GM21786 (cell line): ENCODE results near the gene TBX10.
"Not testable (repeated sequence)": the region's sequence is repeated elsewhere in the genome, so short reads cannot be mapped to it uniquely, and the experiment has no call there.

Experiments
- ATAC-seq: cut with Tn5 transposase; IDR thresholded peaks from one replicate; pipeline ENCODE4 v1.9.1; 2021; ENCODE audit not compliant: unreplicated experiment

The TBX10 gene

DNA sequence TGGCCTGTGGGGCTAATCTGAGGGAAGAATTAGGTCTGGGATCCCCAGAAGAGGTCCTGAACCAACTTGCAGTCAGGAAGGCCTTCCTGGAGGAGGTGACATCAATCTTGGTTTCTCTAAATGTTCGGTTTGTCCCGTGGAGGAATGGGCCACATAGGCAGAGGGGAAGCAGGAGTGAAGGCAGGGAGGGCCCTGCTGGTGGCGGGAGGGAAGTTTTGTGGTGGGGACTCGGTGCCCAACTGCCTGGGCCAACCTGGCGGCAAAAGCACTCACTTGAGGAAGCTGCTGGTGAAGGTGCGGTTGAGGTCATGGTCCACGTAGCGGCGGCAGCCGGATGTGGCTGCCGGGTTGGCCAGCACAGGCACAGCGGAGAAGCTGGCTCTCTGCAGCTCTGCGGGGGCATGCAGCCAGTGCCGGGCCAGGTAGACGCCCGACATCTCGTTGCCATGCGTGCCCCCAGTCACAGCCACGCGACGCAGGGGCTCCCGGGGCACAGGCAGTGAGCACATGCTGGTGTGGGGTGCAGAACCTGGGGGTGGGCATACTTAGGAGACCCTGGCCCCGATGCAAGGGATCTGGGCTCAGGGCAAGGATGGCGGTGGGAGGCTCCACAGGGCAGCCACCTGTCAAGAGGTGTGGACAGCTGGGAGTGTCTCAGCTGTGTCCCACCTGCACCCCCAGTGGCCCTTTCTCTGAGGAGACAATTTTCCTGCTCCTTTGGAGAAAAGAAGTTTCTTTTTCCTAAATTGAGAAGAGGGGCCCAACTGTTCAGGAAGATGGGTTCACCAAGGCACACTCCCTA, 7.2 kb upstream of the TBX10 start:
- ATAC-seq = peak; percentile 39

DNA sequence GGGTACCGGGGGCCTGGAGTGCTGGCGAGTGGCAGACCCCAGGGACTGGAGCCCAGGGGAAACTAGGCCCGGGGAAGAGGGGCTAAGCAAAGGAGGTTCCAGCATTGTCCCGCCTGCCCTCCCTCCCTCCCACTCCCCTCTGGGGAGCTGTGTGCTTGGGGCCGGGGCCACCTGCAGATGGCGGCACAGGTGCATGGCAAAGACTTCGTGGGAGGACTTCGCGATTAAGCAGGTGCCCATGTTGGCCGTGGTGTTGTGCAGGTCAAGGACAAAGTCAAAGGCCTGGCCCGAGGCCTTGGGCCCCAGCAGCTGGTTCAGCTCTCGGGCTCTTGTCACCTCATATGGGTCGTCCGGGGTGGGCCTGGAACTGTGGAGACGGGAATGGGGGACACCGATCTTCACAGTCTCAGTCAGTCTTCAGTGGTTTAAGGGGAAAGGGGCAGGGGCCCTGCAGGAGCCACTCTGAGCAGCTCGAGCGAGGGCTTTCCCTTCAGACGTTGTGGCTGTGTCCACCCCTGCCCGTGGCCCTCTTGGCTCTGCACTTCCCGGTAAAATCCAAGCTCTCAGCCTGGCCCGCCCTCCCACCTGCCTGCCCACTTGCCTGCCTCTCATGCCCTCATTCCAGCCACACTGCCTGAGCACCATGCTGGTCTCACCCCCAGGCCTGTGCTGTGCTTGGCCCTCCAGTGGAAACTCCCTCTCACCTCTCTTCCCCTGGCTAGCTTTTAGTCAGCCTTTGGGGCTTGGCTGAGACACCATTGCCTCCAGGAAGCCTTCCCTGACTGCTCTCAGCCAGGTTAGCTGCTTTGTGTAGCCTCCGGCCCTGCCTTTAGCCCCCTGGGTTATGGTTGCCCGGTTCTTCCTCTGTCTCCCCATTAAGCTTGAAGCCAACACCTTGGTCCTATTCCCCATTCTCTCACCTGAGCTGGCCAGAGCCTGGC, 6.2 kb upstream of the TBX10 start:
- ATAC-seq = no peak

DNA sequence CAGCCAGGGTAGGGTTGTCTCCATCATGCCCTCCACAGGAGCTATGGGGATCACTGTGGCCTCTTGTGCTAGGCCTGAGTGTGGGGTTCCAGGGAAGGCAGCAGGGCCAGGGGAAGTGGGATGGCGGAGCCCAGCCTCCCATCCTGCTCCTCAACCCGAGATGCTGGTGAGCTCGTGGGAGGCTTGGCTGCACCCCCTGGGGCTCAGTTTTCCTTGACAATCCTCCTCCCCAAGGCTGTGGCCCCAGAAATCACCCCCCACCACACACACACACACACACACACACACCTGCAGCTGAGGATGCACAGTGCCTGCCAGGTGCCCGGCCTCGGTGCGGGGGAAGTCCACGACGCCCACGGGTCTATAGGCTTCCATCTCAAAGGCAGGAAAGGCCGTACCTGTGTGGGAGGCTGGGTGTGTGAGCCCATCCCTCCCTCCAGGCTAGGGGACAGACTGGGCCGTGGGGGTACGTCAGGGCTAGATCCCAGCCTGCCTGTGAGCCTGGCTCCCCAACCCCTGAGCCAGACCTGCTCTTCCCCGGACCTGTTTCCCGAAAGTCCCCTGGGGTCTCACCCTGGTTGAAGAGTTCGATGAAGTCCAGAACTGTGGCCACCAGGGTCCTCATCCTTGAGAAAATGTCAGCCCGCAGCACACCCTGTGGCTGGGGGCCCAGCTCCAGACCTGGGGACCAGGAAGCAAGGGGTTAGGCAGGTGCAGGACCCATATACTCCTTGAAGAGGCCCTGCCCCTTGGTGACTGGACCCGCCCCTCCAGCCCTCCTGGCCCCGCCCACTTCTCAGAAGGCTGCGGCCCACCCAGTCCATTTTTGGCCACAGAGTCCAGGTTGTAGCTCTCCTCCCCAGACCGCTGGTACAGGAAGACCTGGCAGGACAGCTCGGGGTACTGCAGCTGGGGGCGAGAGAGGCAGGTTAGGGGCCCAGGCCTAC, 5.2 kb upstream of the TBX10 start:
- no peak for ATAC-seq

DNA sequence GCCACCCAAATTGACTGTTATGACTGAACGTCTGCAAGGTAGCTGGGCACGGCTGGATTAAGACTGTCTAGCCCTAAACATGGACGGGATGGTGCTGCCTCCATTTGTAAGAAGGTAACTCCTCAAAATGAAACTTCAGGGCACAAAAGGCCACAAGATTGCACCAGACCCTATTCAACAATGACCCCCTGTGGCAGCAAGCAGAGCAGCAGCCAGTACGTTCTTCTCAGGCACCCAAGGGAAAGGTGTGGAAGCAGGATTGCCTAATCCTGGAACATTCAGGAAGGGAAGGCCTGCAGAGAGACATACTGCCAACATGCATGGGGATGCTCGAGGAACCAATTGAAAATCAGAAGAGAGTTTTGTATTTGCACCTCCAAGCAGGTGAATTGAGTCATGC, 4.5 kb upstream of the TBX10 start:
- ATAC-seq = no peak

DNA sequence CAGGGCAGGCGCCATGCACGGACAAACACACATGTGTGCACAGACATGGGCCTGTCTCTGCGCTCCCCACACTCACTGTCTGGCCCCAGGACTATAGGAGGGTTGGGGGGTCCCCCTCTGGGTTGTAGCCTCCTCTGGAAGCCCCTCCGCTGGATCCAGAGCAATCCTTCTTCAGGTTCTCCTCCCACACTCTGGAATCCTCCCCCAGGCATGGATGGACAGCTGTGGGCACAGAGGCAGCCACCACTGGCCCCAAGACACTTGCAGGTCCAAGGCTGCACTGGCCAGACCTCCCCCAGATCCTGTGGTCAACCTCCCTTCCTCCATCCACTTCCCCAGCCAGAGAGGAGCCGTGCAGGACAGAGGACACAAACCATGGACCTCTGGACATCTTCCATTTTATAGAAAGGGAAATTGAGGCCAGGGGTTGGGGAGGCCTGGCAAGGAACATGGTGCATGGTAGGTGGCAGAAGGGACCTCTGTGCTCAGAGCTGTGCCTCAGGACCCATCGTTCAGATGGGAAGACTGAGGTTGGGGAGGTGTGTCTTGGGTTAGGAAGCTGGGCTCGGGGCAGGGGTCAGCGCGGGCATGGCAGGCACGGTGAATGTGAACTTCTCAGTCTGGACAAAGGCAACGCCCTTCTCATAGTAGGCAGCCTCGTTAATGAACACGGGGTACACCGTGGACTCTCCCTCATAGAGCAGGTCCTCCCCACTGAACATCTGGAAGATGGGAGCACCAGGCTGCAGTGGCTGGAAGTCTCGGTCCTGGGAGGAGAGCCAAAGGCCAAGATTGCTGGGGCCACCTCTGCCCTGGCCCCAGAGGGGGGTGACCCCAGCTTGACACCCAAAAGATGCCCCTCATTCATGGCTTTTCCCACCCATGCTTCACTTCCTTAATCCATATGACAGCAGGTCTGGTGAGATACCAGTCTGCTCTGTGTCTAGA, 2.9 kb upstream of the TBX10 start:
- ATAC-seq = no peak

DNA sequence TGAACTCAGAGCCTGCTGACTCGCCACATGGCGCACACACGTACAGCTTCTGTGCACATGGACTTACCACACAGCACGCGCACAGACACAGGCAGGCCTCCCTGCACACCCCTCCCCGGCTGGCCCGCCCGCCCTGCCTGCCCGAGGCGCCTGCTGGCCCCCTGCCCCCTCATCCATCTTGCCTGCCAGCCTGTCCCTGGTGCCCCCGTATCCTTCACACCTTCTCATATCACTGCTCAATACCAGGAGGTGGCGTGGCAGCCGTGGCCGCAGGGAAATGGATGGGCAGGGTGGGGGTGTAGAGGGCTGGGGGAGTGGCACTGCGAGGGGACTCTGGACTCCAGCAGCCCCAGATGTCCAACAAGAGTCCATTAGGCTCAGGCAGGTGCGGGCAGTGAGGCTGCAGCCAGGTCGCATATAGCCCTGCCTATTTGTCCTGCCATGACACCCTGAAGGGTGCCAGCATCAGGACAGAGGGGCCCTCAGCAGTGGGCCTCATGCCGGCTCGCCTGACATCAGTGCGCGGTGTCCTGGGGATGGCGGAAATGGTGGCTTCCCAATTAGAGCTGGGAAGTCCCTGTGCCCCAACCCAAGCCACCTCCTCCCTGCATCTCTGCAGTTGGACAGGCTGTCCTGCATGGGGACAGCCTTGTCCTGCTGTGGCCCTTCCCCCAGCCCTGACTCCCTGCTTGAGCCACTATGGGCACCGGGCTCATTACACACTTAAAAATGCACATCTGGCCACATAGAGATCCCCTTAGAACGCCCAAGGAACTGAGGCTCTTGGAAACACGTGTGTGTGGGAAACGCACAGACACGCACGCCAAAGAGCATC, 2.0 kb upstream of the TBX10 start:
- no peak for ATAC-seq

DNA sequence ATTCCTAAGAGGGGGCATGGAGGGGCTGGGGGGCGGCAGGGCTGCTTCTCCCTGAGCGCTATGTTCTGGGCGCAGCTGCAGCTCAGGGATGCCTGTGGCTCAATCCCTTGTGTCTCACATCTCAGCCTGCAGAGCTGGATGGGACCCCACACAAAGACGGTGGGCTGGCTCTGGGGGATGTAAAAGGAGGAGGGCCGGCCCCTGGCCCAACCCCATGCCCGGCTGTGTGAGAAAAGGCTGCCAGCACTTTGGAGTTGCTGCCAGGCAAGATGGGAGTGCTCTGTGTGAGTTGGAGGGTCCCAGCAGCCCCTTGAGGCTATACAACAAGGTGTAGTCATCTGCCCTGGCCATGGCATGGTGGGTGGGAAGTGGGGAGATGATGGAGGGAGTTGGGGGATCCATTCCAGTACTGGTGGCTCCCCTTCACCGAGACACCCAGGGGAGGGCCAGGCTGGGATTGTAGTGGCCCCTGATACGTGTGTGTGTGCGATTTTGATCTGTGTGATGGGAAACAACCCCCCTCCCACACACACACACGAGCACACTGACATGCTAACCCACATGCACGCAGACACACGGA, 1.3 kb upstream of the TBX10 start:
- no peak for ATAC-seq

DNA sequence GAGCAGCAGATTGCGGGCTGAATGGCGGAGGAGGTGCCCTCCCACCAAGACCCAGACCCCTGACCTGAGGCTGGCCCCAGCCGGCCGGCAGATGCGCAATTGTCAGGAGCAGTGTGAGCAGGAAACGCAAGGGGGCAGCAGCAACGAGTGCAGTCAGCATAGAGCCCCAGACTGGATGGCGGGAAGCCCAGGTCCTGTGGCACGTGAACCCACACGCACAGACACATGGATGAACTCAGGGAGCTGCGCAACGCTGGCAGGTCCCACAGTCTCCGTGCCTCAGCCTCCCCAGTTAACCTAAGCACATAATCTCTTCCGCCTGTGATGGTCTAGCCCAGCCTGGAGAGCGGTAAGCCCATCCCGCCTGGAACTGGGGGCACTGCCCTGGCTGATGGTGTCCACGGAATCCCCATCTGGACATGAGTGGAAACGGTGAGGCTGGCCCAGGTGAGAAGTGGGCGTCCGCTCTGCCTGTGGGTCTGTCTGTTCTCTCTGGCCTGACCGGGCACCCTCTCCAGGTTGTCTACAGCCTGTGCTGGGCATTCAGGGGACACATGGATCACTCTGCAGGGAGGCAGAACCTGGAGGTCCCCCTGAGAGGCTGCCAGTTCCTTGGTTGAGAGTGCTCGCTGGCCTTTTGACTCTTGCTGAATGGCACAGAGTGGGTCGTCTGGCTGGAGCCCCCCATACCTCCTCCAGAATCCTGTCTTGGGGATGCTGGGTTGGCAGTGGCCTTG, 626 bp upstream of the TBX10 start:
- no peak for ATAC-seq

DNA sequence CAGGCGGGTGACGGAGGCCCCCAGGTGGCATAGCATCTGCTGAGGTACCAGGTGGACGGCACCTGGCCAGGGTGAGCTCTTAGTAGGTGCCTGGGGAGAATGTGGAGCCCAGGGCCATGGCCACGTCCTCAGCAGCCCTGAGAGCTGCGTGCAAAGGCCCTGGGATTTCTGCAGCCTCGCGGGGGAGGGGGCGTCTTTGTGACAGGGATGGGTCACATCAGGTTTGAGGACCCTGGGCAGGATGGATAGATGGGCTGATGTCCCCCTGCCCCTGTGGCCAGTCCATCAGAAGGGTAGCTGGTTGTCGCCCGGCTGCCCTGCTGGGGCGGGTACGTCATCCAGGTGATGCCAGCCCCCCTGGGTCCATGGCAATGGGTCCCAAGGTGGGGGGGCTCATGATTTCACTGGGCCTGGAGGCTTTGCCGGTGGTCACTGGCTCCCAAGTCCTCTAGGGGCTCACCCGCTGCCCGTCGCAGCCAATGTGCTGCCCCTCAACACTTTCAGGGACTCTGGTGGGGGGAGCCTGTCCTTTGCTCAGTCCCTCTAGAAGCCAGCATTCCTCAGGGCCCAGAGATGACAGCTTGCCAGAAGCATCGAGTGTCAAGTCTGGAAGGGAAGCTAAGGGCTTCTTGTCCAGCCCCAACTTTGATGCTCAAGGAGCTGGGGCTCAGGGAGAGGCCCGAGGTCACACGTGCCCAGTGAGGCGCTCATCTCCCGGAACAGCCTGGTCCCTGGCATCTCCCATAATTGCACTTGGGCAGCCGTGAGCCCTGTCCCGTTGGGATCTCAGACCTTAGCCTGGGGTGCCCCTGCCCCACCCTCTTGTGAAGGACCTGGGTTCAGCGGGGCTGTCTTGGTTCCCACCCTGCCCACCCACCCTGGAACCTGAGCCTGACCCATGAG, 777 bp downstream of the TBX10 start:
- no peak for ATAC-seq

DNA sequence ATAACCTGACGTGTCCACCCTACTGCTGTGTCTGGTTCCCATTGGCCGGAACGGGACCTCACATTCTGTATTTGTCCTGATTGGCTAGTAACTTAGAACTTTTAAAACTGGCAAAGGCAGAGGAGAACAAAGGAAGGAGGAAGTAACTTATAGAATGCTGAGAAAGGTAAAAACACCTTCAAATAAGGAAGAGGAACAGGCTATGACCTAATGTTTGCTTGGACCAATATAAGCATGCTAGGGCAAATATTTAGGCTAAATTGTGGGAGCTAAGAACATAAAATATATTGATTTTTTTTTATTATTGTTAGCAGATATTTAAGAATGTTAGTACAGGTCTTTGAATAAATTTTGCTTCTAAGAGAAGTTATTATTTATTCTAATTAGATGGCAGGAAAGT, 2.1 kb downstream of the TBX10 start:
- ATAC-seq = not testable (repeated sequence)

DNA sequence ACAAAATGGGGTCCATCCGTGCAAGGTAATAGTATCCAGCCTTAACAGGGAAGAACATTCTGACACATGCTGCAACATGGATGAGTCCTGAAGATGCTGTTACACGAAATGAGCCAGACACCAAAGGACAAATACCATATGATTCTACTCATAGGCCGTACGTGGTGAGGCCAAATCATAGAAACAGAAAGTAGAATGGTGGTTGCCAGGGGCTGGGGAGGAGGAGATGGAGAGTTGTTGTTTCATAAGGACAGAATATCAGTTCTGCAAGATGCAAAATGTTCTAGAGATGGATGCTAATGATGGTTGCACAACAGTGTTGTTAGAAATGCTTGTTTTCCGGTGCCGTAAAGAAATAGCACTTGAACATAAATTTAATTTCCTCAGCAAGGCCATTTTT, 2.6 kb downstream of the TBX10 start:
- no peak for ATAC-seq

DNA sequence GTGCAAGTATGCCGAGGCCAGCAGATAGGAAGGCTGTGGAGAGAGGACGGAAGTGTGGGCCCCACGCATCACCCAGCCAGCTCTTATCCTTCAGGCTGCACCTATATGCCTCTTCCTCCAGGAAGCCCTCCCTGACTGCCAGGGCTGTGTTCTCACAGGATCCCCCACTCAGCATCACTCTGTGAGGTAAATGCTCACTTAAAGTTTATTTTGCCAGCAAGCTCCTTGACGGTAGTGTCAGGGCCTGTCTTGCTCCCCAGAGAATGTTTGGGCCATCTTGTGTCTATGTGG, 4.4 kb downstream of the TBX10 start:
- ATAC-seq = no peak

DNA sequence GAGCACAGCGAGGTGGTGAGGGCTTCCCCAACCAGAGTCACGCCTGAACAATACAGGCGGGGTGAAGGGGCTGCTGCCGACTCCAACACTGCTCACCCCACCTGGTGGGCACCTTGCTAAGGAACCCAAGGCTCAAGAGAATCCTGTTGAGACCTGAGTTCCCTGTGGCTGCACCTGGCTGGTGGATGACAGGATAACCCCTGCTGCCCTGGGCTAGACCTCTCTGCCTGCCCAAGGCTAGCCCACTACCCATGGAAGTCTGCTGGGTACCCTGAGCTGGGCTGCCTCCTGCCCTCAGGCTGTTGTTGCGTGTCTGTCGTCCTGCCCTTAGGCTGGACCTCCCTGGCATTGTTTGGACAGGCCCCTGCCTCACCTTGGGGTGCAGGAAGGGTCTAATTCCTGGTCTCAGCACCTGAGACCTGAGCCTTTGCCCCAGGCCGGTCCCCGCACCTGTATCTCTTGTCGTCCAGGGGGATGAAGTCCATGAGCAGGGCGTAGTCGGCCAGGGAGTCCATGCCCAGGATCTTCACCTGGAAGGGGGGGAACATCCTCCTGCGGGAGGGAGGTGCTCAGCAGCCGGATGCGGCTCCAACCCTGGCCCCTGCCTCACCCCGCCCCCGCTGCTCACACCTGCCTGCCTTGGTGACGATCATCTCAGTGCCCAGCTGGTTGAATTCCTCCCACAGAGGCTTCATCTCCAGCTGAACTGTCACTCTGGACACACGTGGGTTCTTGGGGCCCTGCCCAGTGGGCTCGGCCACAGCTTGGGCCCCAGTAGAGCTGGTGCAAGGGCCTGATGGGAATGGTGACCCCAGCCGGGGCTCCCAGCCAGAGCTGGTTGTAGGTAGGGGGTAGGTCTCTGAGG, 5.0 kb downstream of the TBX10 start:
- no peak for ATAC-seq

DNA sequence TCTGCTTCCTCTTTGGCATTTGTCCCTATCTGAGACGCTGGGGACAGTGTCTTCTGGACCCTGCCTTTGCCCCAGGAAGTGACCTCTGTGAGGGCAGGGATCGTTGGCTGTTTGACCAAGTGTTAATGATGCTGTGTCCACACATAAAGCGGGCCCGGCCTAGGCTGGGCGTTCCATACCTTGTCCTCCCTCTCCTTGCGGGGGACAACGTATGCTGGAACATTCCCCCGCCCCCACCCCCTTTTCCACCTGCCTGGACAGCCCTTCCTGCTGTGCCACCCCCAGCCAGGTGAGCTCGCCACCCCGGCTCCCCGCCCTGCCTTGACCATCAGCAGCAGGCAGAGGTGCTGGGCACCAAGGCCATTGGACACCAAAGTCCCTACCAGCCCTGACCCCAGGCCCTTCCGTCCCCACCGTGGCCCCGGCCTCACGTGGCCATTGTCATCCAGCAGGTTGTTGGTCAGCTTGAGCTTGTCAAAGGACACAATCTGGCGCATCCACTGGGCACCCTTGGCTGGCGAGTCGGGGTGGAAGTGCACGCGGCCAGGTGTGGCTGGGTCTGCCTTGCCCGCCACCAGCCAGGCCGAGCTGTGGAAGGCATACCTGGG, 5.7 kb downstream of the TBX10 start:
- no peak for ATAC-seq

DNA sequence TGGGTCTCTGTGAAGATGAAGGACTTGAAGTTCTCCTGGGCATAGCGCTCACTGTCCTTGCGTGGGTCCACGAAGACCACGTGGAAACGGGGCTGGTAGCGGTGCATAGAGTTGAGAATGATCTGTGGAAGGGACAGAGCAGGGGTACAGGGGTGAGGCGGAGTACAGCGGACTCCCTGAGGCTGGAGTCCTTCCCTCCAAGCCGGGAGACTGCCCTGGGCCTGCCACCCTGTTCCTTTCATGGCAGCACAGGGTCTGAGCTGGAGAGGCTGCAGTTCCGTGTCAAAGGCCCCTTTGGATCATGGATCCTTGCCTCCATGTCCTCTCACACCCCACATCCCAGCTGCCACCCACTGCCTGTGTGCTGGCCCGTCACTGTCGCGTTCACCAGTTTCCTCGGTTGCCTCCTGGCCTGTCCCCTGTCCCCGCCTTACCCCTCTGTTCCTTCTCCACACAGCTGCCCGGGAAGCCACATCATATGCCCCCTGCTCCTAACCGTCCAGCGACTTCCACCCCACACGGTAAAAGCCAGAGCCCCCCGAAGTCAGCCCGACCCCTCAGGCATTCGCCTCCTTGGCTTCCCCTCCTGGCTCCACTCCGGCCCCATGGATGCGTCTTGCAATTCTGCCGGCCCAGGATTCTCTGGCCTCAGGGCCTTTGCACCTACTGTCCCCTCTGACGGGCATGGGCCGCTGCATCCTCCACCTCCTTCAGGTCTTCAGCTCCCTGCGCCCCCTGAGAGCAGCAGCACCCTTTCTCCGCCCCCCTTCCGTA, 6.4 kb downstream of the TBX10 start:
- ATAC-seq = no peak
